GM13976 (cell line): Measurements from ENCODE around the gene NACAD.
A peak's percentile ranks its signal among the peaks of the same experiment; 100 is the strongest.

Source experiments
- DNase-seq: peaks from one replicate; pipeline ENCODE4 v3.0.0; 2012; ENCODE audit warnings: low spot score
- in situ Hi-C: fragments of 300-500 bp; cut with MboI; formaldehyde crosslinking; loops from one replicate; pipeline ENCODE4 v1.12.0; 2022; ENCODE audit warnings: low sequenced_read_pairs, mixed read lengths, inconsistent platforms; ENCODE audit not compliant: unreplicated experiment
- TF ChIP-seq, protein P1 (sequence below): IDR thresholded peaks from 2 replicates; pipeline ENCODE4 v1.5.1; 2012; ENCODE audit warnings: borderline replicate concordance, mild to moderate bottlenecking; ENCODE audit not compliant: insufficient read depth; ENCODE audit errors: extremely low read depth, missing control alignments, control extremely low read depth

NACAD gene, protein sequence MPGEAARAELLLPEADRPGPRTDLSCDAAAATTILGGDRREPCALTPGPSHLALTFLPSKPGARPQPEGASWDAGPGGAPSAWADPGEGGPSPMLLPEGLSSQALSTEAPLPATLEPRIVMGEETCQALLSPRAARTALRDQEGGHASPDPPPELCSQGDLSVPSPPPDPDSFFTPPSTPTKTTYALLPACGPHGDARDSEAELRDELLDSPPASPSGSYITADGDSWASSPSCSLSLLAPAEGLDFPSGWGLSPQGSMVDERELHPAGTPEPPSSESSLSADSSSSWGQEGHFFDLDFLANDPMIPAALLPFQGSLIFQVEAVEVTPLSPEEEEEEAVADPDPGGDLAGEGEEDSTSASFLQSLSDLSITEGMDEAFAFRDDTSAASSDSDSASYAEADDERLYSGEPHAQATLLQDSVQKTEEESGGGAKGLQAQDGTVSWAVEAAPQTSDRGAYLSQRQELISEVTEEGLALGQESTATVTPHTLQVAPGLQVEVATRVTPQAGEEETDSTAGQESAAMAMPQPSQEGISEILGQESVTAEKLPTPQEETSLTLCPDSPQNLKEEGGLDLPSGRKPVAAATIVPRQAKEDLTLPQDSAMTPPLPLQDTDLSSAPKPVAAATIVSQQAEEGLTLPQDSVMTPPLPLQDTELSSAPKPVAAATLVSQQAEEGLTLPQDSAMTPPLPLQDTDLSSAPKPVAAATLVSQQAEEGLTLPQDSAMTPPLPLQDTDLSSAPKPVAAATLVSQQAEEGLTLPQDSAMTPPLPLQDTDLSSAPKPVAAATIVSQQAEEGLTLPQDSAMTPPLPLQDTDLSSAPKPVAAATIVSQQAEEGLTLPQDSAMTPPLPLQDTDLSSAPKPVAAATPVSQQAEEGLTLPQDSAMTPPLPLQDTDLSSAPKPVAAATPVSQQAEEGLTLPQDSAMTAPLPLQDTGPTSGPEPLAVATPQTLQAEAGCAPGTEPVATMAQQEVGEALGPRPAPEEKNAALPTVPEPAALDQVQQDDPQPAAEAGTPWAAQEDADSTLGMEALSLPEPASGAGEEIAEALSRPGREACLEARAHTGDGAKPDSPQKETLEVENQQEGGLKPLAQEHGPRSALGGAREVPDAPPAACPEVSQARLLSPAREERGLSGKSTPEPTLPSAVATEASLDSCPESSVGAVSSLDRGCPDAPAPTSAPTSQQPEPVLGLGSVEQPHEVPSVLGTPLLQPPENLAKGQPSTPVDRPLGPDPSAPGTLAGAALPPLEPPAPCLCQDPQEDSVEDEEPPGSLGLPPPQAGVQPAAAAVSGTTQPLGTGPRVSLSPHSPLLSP (N-terminal part only)

GRCh38 chr7:45088821-45089340 lies at the start of gene NACAD:
TSS of gene NACAD (minus strand) at chr7:45088969. CDS start at chr7:45088894, 75 bp downstream.
- TF ChIP-seq, protein P1, sequence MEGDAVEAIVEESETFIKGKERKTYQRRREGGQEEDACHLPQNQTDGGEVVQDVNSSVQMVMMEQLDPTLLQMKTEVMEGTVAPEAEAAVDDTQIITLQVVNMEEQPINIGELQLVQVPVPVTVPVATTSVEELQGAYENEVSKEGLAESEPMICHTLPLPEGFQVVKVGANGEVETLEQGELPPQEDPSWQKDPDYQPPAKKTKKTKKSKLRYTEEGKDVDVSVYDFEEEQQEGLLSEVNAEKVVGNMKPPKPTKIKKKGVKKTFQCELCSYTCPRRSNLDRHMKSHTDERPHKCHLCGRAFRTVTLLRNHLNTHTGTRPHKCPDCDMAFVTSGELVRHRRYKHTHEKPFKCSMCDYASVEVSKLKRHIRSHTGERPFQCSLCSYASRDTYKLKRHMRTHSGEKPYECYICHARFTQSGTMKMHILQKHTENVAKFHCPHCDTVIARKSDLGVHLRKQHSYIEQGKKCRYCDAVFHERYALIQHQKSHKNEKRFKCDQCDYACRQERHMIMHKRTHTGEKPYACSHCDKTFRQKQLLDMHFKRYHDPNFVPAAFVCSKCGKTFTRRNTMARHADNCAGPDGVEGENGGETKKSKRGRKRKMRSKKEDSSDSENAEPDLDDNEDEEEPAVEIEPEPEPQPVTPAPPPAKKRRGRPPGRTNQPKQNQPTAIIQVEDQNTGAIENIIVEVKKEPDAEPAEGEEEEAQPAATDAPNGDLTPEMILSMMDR = no peak
- peak; percentile 60 for DNase-seq
- in situ Hi-C loops = no loop called here

DNA sequence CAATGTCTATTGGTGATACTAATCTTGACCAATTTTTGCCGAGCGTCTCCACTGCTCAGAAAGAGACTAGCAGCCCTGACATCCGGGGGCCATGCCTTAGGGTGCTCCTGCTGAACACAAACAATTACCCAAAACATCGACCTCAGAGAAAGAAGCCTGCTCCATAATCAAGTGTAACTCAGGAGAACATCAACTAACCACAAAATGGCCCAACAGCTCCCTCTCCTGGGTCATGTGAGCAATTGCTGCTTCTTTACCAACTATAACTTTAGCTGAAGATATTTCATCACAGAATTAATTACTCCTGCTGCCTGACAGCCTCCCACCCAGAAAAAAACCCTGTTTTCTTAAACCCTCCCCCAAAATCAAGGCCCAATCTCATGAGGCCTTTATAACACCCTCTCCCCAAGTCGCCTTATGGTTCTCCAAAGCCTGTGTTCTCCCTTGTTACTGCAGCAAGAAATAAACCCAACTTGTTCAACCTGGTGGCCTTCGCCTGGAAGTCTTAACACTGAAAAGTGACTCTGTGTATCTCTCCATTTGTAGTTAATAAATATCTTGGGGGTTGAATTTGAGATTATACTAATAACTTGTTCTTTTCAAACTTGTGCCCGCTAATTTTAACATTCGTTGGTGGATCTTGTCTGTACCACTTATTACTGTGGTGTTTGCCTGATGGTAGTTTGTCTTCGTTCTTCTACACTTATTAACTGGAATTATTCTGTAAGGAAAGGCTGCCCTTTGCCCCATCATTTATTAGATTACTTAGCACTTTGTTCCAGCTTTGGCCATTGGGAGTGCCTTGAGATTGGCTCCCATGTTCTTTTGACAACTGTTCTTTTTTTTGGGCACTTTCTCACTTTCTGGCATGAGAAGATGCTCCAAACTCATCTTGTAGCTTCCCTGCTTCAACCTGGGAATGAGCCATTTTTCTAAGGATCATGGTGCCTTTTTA lies 47.6 kb upstream of the NACAD start:
- peak; percentile 86 for DNase-seq
- TF ChIP-seq, protein P1 = peak; percentile 78
- in situ Hi-C loops = loop anchor here (5.0 to 10.0 kb wide), 2 partner anchors 279 to 552 kb away; partner anchors contain the start of gene TMED4

DNA sequence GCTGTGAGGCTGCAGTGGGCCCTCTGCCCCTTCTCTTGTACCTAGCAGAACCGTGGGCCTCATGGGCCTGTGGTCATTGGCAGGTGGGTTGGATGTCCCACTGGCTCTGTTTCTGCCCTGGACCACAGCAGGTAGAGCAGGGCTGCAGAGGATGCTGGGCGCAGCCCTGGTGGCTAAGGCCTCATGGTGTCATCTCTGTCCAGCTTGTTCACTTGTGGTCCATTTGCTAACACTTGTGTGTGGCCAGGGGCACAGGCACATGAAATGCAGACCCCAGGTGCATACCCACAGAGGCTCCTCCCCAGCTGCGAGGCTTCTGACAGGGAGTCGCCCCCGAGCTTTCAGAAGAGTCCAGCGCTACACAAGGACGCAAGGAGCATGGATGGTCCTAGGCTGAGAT lies 45.1 kb upstream of the NACAD start:
- in situ Hi-C loops = loop anchor here (10.0 kb wide), 1 partner anchor 549 kb away; the partner anchor contains the start of gene TMED4
- DNase-seq = no peak
- TF ChIP-seq, protein P1 = no peak

DNA sequence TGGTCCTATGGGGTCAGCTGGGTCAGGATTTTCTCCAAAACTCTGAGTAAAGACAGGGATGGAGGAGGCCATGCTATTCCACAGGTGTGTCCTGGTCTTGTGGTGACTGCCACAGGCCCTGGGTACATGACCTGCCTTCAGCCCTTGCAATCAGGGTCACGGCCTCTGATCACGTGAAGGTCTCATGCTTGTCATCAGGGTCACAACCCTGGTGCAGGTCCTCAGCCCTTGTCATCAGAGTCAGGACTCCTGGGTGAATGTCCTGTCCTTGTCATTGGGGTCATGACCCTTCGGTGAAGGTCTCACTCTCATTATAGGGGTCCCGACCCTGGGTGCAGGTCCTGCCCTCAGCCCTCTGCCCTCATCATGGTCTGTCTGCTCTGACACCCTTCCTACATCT lies 44.6 kb upstream of the NACAD start:
- DNase-seq = no peak
- TF ChIP-seq, protein P1 = no peak
- in situ Hi-C loops = loop anchor here (10.0 kb wide), 1 partner anchor 549 kb away; the partner anchor contains the start of gene TMED4

DNA sequence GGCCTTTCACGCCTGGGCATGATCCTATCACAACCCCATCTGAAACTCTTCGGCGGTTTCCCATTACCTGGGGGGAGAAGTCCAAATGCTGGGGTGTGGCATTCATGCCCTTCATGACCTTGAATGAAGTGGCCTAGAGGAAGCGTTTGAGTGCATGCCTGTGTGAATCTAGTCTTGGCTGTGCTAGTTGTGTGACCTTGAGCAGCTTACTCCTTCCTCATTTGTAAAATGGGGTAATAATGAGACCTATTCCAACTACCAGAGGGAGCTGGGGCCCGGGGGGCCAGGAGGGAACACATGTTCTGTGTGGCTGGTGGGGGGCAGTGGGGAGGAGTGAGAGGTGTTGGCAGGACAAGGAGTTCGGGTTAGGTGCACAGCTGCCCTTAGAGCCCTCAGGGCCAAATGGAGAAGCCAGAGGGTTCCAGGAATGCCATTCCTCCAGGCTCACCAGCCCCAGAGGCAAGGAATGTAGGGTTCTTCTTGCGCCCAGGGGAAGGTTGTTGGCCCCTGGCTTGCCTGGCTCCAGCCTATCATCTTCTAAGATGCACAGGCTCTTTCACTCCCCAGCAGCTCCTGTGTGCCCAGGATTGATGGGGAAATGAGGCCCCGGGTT lies 44.0 kb upstream of the NACAD start:
- TF ChIP-seq, protein P1 = no peak
- in situ Hi-C loops = loop anchor here (10.0 kb wide), 1 partner anchor 548 kb away; the partner anchor contains the start of gene TMED4
- no peak for DNase-seq
